Left lung (tissue), 10 donors: ENCODE results near the gene RASAL2. TPM values are rescaled to one million over a fixed set of nuclear protein-coding genes. Genes with fewer than 3 reads are reported as not detected.

Source experiments
- ATAC-seq: fragments of 200-7000 bp; cut with Tn5 transposase; one replicate; pipeline ENCODE4 v1.9.1; 2020; ENCODE audit warnings: moderate library complexity
- DNase-seq, 4 donors: peaks; one replicate each; pipeline ENCODE4 v3.0.0-alpha.2; 2013 to 2020
- H3K27ac ChIP-seq, 2 donors: fragments of 200-600 bp; sonication (generic) in 1 of 2; one replicate each; pipeline versions ENCODE4 v1.5.0 to v1.8.0; 2020 to 2021
- H3K27me3 ChIP-seq, 2 donors: fragments of 200-600 bp; sonication (generic) in 1 of 2; one replicate each; pipeline versions ENCODE4 v1.5.0 to v1.8.0; 2020 to 2021
- H3K36me3 ChIP-seq, 2 donors: fragments of 200-600 bp; sonication (generic) in 1 of 2; one replicate each; pipeline versions ENCODE4 v1.5.0 to v1.8.0; 2020 to 2021
- H3K4me1 ChIP-seq, 2 donors: fragments of 200-600 bp; one replicate each; pipeline ENCODE4 v1.8.0; 2021
- H3K4me3 ChIP-seq, 2 donors: fragments of 200-600 bp; sonication (generic) in 1 of 2; one replicate each; pipeline versions ENCODE4 v1.5.0 to v1.8.0; 2020 to 2021; ENCODE audit warnings: mild to moderate bottlenecking in 1 of 2
- H3K9me3 ChIP-seq, 2 donors: fragments of 200-600 bp; sonication (generic) in 1 of 2; one replicate each; pipeline versions ENCODE4 v1.5.0 to v1.8.0; 2020 to 2021
- CTCF ChIP-seq, 2 donors: fragments of 200-600 bp; sonication (generic) in 1 of 2; IDR thresholded peaks; one replicate each; pipeline versions ENCODE4 v1.5.0 to v1.8.0; 2021; ENCODE audit warnings: antibody characterized with exemption in 2 of 2
- intact Hi-C, 2 donors: fragments of 100-400 bp; cut with DNase I; formaldehyde crosslinking; loops; one replicate each; pipeline versions ENCODE4 v1.11.2 to v1.14.2; 2022
- polyA plus RNA-seq, 6 donors: library from polyadenylated mRNA; unstranded; fragments of 120-200 nt; gene quantifications; one replicate each; pipeline ENCODE4 v1.2.1, GENCODE V29; 2013; ENCODE audit not compliant: insufficient read length in 6 of 6
- total RNA-seq, 2 donors: library from RNA; stranded (reverse); fragmentation: NEBNext Ultra II Directional; extraction: Animal tissue kit (Norgen Biotek cat#: 25700); gene quantifications; one replicate each; pipeline ENCODE4 v1.2.1, GENCODE V29; 2021
- donor health status: DM: no; HTN: yes; CAD: no.
- donor health status: DM: no; HTN: no; CAD: no.

The RASAL2 gene
- total and polyA plus RNA-seq, 8 donors = 26.4 to 35.6 (median 29.5) TPM

GRCh38 chr1:178493301-178493741 lies 399.4 kb downstream of the RASAL2 start:
- H3K4me1 ChIP-seq = no peaks in the 10 kb centered on the region
- H3K27me3 ChIP-seq = no peaks in the 10 kb centered on the region
- no peak for TF ChIP-seq CTCF (IDR thresholded peaks at IDR 0.05)
- DNase-seq (no peak), ATAC-seq (no peak)
- intact Hi-C loops = loop anchor here in 1 of 2 donors (10.0 kb wide), 1 partner anchor 189 kb away; no protein-coding TSS in a partner anchor
- H3K27ac ChIP-seq = no peak overlapping the region
- no peak overlapping the region for H3K4me3 ChIP-seq
- no peaks in the 10 kb centered on the region for H3K9me3 ChIP-seq
- H3K36me3 ChIP-seq = no peaks in the 10 kb centered on the region

GRCh38 chr1:178494569-178494971 lies 400.7 kb downstream of the RASAL2 start:
- Histone ChIP-seq H3K9me3 (no peaks in the 10 kb centered on the region), H3K36me3 (no peaks in the 10 kb centered on the region), H3K27me3 (no peaks in the 10 kb centered on the region), H3K27ac (no peak overlapping the region), H3K4me1 (no peaks in the 10 kb centered on the region), H3K4me3 (no peak overlapping the region)
- DNase-seq (no peak), ATAC-seq (no peak)
- no peak for TF ChIP-seq CTCF (IDR thresholded peaks at IDR 0.05)
- intact Hi-C loops = loop anchor here in 1 of 2 donors (10.0 kb wide), 1 partner anchor 190 kb away; no protein-coding TSS in a partner anchor

- no peaks in the 10 kb centered on the region for H3K9me3 ChIP-seq
- H3K4me1 ChIP-seq = no peaks in the 10 kb centered on the region
- no peak for TF ChIP-seq CTCF (IDR thresholded peaks at IDR 0.05)
- no peaks in the 10 kb centered on the region for H3K36me3 ChIP-seq
- ATAC-seq (no peak), DNase-seq (no peak)
- intact Hi-C loops = loop anchor here in 1 of 2 donors (10.0 kb wide), 1 partner anchor 190 kb away; no protein-coding TSS in a partner anchor
- no peak overlapping the region for H3K27ac ChIP-seq
- H3K27me3 ChIP-seq = no peaks in the 10 kb centered on the region
- no peak overlapping the region for H3K4me3 ChIP-seq
Observed at GRCh38 chr1:178495158-178495557, 401.3 kb downstream of the RASAL2 start.

- DNase-seq (no peak), ATAC-seq (no peak)
- H3K4me1 ChIP-seq = no peaks in the 10 kb centered on the region
- H3K4me3 ChIP-seq = no peak overlapping the region
- no peaks in the 10 kb centered on the region for H3K9me3 ChIP-seq
- no peaks in the 10 kb centered on the region for H3K36me3 ChIP-seq
- H3K27me3 ChIP-seq = no peaks in the 10 kb centered on the region
- no peak for TF ChIP-seq CTCF (IDR thresholded peaks at IDR 0.05)
- no peak overlapping the region for H3K27ac ChIP-seq
- intact Hi-C loops = loop anchor here in 1 of 2 donors (10.0 kb wide), 1 partner anchor 191 kb away; no protein-coding TSS in a partner anchor
Observed at GRCh38 chr1:178495741-178496409, 402.0 kb downstream of the RASAL2 start.

- Histone ChIP-seq H3K27me3 (no peaks in the 10 kb centered on the region), H3K9me3 (no peaks in the 10 kb centered on the region), H3K4me1 (no peaks in the 10 kb centered on the region), H3K4me3 (no peak within 1 kb of the TSS), H3K27ac (no peak within 1 kb of the TSS), H3K36me3 (no peaks in the 10 kb centered on the region)
- ATAC-seq (no peak), DNase-seq (no peak)
- no peak for TF ChIP-seq CTCF (IDR thresholded peaks at IDR 0.05)
- intact Hi-C loops = loop anchor here in 1 of 2 donors (10.0 kb wide), 1 partner anchor 192 kb away; no protein-coding TSS in a partner anchor
Observed at GRCh38 chr1:178496410-178497135, 402.7 kb downstream of the RASAL2 start, which contains the start of gene CLEC20A. TSS of gene CLEC20A (minus strand) at chr1:178496964. CDS start at chr1:178496939, 25 bp downstream.
